Vagina (tissue), 2 donors: ENCODE results near the gene GPI. TPM values are rescaled to one million over a fixed set of nuclear protein-coding genes. Genes with fewer than 3 reads are reported as not detected.

Source experiments
- DNase-seq, 2 donors: peaks; one replicate each; pipeline ENCODE4 v3.0.0-alpha.2; 2017; ENCODE audit errors: extremely low spot score in 2 of 2
- H3K27ac ChIP-seq: fragments of 200-600 bp; sonication (generic); one replicate; pipeline ENCODE4 v1.5.1; 2019
- H3K27me3 ChIP-seq: fragments of 200-600 bp; sonication (generic); one replicate; pipeline ENCODE4 v1.5.1; 2019
- H3K36me3 ChIP-seq, 2 donors: fragments of 200-600 bp; sonication (generic); one replicate each; pipeline ENCODE4 v1.5.1; 2017 to 2019
- H3K4me1 ChIP-seq: fragments of 200-600 bp; sonication (generic); one replicate; pipeline ENCODE4 v1.5.1; 2019
- H3K4me3 ChIP-seq, 2 donors: fragments of 200-600 bp; sonication (generic); 1 replicate in 1 of 2; 2 replicates in 1 of 2; pipeline ENCODE4 v1.5.1; 2016 to 2019
- H3K9me3 ChIP-seq: fragments of 200-600 bp; sonication (generic); one replicate; pipeline ENCODE4 v1.5.1; 2019
- CTCF ChIP-seq, 3 experiments: fragments of 450-650 bp in 2 of 3; fragments of 200-600 bp in 1 of 3; sonication (generic) in 1 of 3; IDR thresholded peaks; one replicate each; pipeline ENCODE4 v1.5.1; 2017 to 2019; ENCODE audit warnings: antibody characterized with exemption in 3 of 3, mild to moderate bottlenecking in 2 of 3, moderate library complexity in 2 of 3
- POLR2A ChIP-seq, 2 donors: fragments of 450-650 bp; IDR thresholded peaks; one replicate each; pipeline ENCODE4 v1.6.1; 2017; ENCODE audit warnings: antibody characterized with exemption in 2 of 2, mild to moderate bottlenecking in 2 of 2, moderate library complexity in 2 of 2
- POLR2AphosphoS5 ChIP-seq, 2 donors: sonication (generic); formaldehyde crosslinking; IDR thresholded peaks; one replicate each; pipeline ENCODE4 v1.9.0; 2017; ENCODE audit warnings: antibody characterized with exemption in 2 of 2, mild to moderate bottlenecking in 2 of 2, low read depth in 1 of 2; ENCODE audit not compliant: insufficient read depth in 1 of 2
- intact Hi-C: fragments of 100-400 bp; cut with DNase I; formaldehyde crosslinking; loops from one replicate; pipeline ENCODE4 v1.15.1; 2023
- total RNA-seq: library from RNA; depleted of rRNA; stranded (reverse); fragments of >200 nt; gene quantifications from one replicate; pipeline ENCODE4 v1.2.3, GENCODE V29; 2016

GPI gene
- total RNA-seq, 1 donor from 2014 or later = 201 TPM

- Histone ChIP-seq H3K4me3 (no peak overlapping the region), H3K27me3 (no peaks in the 10 kb centered on the region), H3K27ac (no peak overlapping the region), H3K36me3 (peaks cover 0 to 67% of the 10 kb centered on the region in 2 donors), H3K9me3 (no peaks in the 10 kb centered on the region), H3K4me1 (no peaks in the 10 kb centered on the region)
- intact Hi-C loops = no loop called here
- no peak for DNase-seq
- TF ChIP-seq POLR2A (IDR thresholded peaks at IDR 0.05) (no peak), POLR2AphosphoS5 (IDR thresholded peaks at IDR 0.05; ENCODE audit: insufficient read depth in 1 of 2, low read depth in 1 of 2) (no peak), CTCF (IDR thresholded peaks at IDR 0.05) (no peak)
Measured at GRCh38 chr19:34351382-34351826, 13.6 kb upstream of the GPI start.

- Histone ChIP-seq H3K9me3 (no peaks in the 10 kb centered on the region), H3K4me3 (no peak overlapping the region), H3K4me1 (peaks cover 6% of the 10 kb centered on the region), H3K27ac (no peak overlapping the region), H3K36me3 (peaks cover 0 to 49% of the 10 kb centered on the region in 2 donors), H3K27me3 (no peaks in the 10 kb centered on the region)
- DNase-seq = no peak
- intact Hi-C loops = no loop called here
- no peak for TF ChIP-seq POLR2AphosphoS5 (IDR thresholded peaks at IDR 0.05; ENCODE audit: insufficient read depth in 1 of 2, low read depth in 1 of 2)
- no peak for TF ChIP-seq POLR2A (IDR thresholded peaks at IDR 0.05)
- TF ChIP-seq CTCF (IDR thresholded peaks at IDR 0.05) = no peak
Measured at GRCh38 chr19:34353546-34353945, 11.4 kb upstream of the GPI start.

- Histone ChIP-seq H3K4me3 (no peak overlapping the region), H3K36me3 (peaks cover 0 to 32% of the 10 kb centered on the region in 2 donors)
- TF ChIP-seq POLR2AphosphoS5 (IDR thresholded peaks at IDR 0.05; ENCODE audit: insufficient read depth in 1 of 2, low read depth in 1 of 2) = no peak
- TF ChIP-seq CTCF (IDR thresholded peaks at IDR 0.05) = no peak
- TF ChIP-seq POLR2A (IDR thresholded peaks at IDR 0.05) = no peak
Measured at GRCh38 chr19:34355201-34355600, 9.8 kb upstream of the GPI start.

GRCh38 chr19:34356875-34357274 lies 8.1 kb upstream of the GPI start:
- H3K27me3 ChIP-seq = no peaks in the 10 kb centered on the region
- intact Hi-C loops = no loop called here
- DNase-seq = no peak
- TF ChIP-seq CTCF (IDR thresholded peaks at IDR 0.05) = no peak
- no peak for TF ChIP-seq POLR2A (IDR thresholded peaks at IDR 0.05)
- TF ChIP-seq POLR2AphosphoS5 (IDR thresholded peaks at IDR 0.05; ENCODE audit: insufficient read depth in 1 of 2, low read depth in 1 of 2) = no peak
- no peaks in the 10 kb centered on the region for H3K9me3 ChIP-seq
- H3K4me1 ChIP-seq = peaks cover 18% of the 10 kb centered on the region
- H3K4me3 ChIP-seq = no peak overlapping the region
- peaks cover 0 to 24% of the 10 kb centered on the region in 2 donors for H3K36me3 ChIP-seq
- no peak overlapping the region for H3K27ac ChIP-seq

More at GRCh38 chr19:34355201-34355600, 9.8 kb upstream of the GPI start:
- H3K27me3 ChIP-seq = no peaks in the 10 kb centered on the region
- no peak for DNase-seq
- H3K27ac ChIP-seq = no peak overlapping the region
- no peaks in the 10 kb centered on the region for H3K9me3 ChIP-seq
- H3K4me1 ChIP-seq = peaks cover 18% of the 10 kb centered on the region
- intact Hi-C loops = no loop called here

GRCh38 chr19:34357431-34357830 lies 7.6 kb upstream of the GPI start:
- Histone ChIP-seq H3K27me3 (no peaks in the 10 kb centered on the region), H3K4me1 (peaks cover 18% of the 10 kb centered on the region), H3K36me3 (peaks cover 0 to 22% of the 10 kb centered on the region in 2 donors), H3K4me3 (no peak overlapping the region), H3K27ac (no peak overlapping the region), H3K9me3 (no peaks in the 10 kb centered on the region)
- DNase-seq = no peak
- intact Hi-C loops = no loop called here
- TF ChIP-seq CTCF (IDR thresholded peaks at IDR 0.05) (no peak), POLR2AphosphoS5 (IDR thresholded peaks at IDR 0.05; ENCODE audit: insufficient read depth in 1 of 2, low read depth in 1 of 2) (no peak), POLR2A (IDR thresholded peaks at IDR 0.05) (no peak)
